ENCODE measurements around the gene BABAM2.

DNA sequence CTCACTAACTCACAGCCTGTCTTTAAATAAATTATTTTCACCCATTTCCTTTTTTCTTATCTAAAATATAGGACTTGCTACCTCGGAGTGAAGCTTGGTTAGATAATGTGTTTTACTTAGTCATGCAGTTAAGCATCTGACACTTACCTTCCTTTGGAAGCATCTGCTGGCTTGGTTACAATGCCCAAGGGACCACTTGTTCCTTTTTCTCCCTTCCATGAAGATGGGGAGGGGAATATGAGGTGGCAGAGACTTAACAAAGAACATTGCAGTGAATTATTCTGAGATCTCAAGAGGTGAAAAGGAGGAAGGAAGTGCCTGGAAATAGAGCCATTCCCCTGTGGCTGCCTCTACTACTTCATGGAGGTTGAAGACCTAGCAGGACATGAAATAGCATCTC lies 356.8 kb downstream of the BABAM2 start:
- TF ChIP-seq, protein P1, sequence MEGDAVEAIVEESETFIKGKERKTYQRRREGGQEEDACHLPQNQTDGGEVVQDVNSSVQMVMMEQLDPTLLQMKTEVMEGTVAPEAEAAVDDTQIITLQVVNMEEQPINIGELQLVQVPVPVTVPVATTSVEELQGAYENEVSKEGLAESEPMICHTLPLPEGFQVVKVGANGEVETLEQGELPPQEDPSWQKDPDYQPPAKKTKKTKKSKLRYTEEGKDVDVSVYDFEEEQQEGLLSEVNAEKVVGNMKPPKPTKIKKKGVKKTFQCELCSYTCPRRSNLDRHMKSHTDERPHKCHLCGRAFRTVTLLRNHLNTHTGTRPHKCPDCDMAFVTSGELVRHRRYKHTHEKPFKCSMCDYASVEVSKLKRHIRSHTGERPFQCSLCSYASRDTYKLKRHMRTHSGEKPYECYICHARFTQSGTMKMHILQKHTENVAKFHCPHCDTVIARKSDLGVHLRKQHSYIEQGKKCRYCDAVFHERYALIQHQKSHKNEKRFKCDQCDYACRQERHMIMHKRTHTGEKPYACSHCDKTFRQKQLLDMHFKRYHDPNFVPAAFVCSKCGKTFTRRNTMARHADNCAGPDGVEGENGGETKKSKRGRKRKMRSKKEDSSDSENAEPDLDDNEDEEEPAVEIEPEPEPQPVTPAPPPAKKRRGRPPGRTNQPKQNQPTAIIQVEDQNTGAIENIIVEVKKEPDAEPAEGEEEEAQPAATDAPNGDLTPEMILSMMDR (IDR thresholded peaks at IDR 0.05) = no peak
- TF ChIP-seq EP300 (IDR thresholded peaks at IDR 0.05) (no peak), POLR2A (IDR thresholded peaks at IDR 0.05) (no peak)
